Measurements from ENCODE around the gene HES3.

DNA sequence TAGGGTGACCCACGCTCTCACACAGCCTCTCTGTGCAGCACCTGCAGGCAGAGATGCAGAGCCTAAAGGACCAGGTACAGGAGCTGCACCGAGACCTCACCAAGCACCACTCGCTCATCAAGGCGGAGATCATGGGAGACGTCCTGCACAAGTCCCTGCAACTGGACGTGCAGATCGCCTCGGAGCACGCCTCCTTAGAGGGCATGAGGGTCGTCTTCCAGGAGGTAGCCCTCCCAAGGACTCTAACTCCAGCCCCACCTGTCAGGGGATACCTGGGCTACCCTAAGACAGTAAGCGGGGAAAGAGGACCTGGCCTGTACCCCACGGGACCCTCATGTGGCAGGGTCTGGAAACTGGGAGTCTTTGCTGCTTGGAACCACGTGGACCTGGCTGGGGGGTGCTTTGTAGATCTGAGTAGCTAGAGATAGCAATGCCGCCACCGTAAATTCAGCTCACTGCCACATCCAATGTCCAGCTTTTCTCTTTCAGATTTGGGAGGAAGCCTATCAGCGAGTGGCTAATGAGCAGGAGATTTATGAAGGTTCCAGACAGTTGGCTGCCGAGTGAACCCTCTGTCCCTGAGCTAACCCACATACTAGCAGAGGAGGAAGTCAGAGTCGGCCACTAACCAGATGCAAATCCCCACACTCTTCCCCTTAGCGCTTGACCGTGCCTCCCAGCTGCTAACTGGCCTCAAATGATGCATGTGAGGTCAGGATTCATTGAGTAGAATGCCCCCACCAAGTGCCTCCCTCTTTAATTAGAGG, 31.6 kb upstream of the HES3 start:
- TF ChIP-seq, protein P1, sequence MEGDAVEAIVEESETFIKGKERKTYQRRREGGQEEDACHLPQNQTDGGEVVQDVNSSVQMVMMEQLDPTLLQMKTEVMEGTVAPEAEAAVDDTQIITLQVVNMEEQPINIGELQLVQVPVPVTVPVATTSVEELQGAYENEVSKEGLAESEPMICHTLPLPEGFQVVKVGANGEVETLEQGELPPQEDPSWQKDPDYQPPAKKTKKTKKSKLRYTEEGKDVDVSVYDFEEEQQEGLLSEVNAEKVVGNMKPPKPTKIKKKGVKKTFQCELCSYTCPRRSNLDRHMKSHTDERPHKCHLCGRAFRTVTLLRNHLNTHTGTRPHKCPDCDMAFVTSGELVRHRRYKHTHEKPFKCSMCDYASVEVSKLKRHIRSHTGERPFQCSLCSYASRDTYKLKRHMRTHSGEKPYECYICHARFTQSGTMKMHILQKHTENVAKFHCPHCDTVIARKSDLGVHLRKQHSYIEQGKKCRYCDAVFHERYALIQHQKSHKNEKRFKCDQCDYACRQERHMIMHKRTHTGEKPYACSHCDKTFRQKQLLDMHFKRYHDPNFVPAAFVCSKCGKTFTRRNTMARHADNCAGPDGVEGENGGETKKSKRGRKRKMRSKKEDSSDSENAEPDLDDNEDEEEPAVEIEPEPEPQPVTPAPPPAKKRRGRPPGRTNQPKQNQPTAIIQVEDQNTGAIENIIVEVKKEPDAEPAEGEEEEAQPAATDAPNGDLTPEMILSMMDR (conservative IDR thresholded peaks at IDR 0.05; ENCODE audit: low read length), result no peak
- no peak for TF ChIP-seq EZH2phosphoT487 (IDR thresholded peaks at IDR 0.05; ENCODE audit: borderline replicate concordance, low read depth, low read length)
